ENCODE results near the gene SMG9.

GRCh38 chr19:43741075-43741825, 13.5 kb downstream of the SMG9 start:
- TF ChIP-seq TAF1 (IDR thresholded peaks at IDR 0.05; ENCODE audit: low read depth) (no peak), CREB1 (IDR thresholded peaks at IDR 0.05; ENCODE audit: low read depth) (no peak), EP300 (IDR thresholded peaks at IDR 0.05; ENCODE audit: borderline replicate concordance) (no peak), NFIC (IDR thresholded peaks at IDR 0.05) (no peak), YY1 (IDR thresholded peaks at IDR 0.05; ENCODE audit: low read depth) (no peak), CEBPB (IDR thresholded peaks at IDR 0.05) (no peak), RAD21 (IDR thresholded peaks at IDR 0.05; ENCODE audit: low read depth) (no peak), FOXM1 (IDR thresholded peaks at IDR 0.05; ENCODE audit: borderline replicate concordance, low read depth) (no peak), EGR1 (IDR thresholded peaks at IDR 0.05) (no peak), TCF12 (IDR thresholded peaks at IDR 0.05; ENCODE audit: low read depth) (no peak), TEAD4 (IDR thresholded peaks at IDR 0.05) (no peak), ZBTB7A (IDR thresholded peaks at IDR 0.05; ENCODE audit: low read depth) (no peak)
- TF ChIP-seq, protein P1, sequence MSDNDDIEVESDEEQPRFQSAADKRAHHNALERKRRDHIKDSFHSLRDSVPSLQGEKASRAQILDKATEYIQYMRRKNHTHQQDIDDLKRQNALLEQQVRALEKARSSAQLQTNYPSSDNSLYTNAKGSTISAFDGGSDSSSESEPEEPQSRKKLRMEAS (IDR thresholded peaks at IDR 0.05): no peak
- TF ChIP-seq, protein P2, sequence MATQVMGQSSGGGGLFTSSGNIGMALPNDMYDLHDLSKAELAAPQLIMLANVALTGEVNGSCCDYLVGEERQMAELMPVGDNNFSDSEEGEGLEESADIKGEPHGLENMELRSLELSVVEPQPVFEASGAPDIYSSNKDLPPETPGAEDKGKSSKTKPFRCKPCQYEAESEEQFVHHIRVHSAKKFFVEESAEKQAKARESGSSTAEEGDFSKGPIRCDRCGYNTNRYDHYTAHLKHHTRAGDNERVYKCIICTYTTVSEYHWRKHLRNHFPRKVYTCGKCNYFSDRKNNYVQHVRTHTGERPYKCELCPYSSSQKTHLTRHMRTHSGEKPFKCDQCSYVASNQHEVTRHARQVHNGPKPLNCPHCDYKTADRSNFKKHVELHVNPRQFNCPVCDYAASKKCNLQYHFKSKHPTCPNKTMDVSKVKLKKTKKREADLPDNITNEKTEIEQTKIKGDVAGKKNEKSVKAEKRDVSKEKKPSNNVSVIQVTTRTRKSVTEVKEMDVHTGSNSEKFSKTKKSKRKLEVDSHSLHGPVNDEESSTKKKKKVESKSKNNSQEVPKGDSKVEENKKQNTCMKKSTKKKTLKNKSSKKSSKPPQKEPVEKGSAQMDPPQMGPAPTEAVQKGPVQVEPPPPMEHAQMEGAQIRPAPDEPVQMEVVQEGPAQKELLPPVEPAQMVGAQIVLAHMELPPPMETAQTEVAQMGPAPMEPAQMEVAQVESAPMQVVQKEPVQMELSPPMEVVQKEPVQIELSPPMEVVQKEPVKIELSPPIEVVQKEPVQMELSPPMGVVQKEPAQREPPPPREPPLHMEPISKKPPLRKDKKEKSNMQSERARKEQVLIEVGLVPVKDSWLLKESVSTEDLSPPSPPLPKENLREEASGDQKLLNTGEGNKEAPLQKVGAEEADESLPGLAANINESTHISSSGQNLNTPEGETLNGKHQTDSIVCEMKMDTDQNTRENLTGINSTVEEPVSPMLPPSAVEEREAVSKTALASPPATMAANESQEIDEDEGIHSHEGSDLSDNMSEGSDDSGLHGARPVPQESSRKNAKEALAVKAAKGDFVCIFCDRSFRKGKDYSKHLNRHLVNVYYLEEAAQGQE (IDR thresholded peaks at IDR 0.05; ENCODE audit: low read depth): no peak
